GM18511 (cell line): ENCODE data around the gene UBE2H.
"Not testable (repeated sequence)": the region's sequence is repeated elsewhere in the genome, so short reads cannot be mapped to it uniquely, and the experiment has no call there.

Experiments used
- ATAC-seq: cut with Tn5 transposase; IDR thresholded peaks from one replicate; pipeline ENCODE4 v1.9.1; 2021; ENCODE audit warnings: mild to moderate bottlenecking, moderate library complexity; ENCODE audit not compliant: unreplicated experiment

Gene UBE2H

DNA sequence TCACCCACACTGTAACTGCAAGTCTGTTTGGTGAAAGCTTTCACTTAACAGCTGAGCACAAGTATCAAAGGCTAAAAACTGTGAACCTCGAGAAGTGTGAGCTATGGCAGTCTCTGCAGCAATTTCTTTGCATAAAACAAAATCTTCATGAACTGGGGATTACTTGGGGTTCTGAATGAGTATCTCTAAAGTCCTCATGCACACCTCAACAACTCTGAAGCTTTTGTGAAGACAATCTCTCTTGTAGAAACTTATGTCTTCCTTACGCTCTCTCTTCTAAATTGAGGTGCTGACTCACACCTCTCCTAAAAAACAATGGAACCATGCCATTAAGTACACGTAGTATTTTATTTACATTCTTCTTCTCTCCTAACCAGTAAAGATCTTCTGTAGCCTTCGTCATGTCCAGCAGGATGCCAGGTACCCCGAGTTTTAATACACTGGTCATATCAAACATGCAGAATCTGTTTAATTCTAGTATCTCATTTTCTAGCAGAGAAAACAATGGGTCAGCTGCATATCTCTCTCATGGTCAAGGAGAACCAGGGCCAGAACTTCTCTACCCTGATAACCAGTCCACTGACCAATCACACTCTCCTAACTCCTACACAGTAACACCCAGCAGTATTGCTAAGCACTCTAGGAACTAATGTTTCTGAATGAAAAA is 76.9 kb downstream of the UBE2H start:
- no peak for ATAC-seq

DNA sequence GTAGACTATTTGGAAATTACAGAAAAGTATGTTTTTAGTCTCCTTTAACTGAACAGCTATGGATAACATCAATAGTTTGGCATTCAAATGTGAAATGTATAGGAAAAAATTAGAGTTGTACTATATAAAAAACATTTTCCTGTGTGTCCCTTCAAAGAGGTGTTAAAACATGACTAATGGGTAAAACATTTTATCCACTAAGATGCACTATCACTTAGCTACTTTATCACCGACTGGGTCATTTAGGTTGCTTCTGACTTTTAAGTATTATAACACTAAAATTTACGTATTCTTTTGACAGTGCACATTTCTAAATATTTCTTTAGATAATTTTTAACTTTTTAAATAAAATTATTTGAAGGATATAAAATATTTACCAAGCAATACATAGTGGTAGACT is 77.6 kb downstream of the UBE2H start:
- ATAC-seq: no peak

DNA sequence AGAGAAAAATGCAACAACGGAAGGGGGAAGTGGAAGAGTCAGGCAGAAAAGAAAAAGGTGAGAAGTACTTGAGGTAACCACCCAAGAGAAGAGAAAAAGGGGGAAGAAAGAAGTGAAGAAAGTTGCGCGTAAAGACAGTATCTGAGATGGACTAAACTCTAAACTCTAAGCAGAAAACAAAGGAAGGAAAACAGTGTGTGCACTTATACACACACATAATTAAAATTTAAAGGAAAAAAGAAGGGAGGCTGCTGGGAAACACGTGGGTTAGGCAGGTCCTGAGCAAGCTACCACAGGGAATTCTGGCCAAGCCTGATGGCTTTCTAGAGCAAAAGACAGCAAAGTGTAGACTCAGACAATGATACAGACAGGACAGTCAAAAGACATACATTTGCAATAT is 78.0 kb downstream of the UBE2H start:
- no peak for ATAC-seq

GRCh38 chr7:129872054-129872453 is 80.7 kb downstream of the UBE2H start:
- ATAC-seq: no peak

DNA sequence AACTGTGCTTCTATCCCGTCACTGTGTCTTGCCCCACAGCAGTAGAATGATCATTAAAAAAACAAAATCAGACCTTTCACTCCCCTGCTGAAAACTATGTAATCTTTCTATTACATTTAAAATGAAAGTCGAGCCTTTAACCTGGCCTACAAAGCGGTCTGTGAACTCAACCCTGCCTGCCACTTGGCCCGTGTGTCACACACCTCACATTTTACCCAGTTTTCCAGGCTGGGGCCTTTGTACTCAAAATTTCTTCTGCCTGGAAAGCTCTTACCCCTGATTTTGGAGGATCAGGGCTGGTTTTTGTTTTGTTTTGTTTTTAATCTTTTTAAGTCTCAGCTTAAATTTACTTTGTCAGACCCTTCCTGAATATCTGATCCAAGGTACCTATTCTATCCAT is 82.1 kb downstream of the UBE2H start:
- no peak for ATAC-seq

DNA sequence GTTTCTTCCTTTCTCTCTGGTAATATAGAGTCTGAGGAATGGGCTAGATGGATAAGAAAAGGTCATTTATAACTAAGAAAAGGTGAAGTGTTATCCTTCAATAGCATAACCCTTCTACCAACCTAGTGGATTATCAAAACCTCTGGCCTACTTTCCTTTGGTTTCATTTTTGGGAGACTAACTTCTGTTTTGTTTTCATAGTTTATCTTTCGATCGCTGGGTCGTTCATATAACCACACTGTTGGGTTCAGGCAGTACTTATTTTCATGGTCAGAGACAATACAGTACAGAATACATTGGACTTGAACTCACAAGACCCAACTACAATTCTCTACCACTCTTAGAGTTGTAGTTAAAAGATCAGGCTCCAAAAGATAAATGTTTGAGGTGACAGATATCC is 86.5 kb downstream of the UBE2H start:
- no peak for ATAC-seq

DNA sequence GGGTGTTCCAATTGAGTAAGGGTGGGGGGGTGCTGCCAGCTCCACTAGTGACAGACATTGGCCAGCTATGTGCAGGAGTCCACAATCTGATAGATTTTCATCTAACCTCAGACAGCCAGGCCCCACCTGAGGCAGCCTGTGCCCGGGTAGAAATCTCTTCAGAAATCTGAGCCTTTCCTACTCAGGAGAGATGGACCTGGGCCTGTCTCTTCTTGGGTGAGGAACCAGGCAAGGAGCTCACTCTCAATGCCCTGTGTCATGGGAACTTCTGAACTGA is 86.9 kb downstream of the UBE2H start:
- ATAC-seq: no peak

GRCh38 chr7:129865093-129865924 is 87.5 kb downstream of the UBE2H start:
- no peak for ATAC-seq

GRCh38 chr7:129864676-129865075 is 88.1 kb downstream of the UBE2H start:
- not testable (repeated sequence) for ATAC-seq

DNA sequence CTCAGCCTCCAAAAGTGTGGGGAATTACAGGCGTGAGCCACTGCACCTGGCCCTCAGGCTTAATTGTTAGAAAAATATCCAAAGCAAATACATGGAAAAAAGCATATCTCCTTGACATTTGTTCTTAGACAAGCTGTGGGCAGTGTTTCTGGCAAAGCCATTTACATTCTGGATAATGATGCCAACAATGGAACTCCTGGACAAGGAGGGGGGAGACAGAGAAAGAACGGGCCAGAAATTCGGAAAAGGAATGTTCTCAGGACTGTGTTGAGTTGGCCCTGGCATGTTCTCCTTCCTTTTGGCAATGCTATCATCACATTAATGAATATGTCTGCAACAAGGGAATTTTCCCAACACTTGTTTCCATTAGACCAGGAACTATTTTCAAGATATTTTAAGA is 88.7 kb downstream of the UBE2H start:
- ATAC-seq: no peak

- no peak for ATAC-seq
Observed at GRCh38 chr7:129862682-129863081, 90.1 kb downstream of the UBE2H start.

GRCh38 chr7:129860784-129861183 is 92.0 kb downstream of the UBE2H start:
- ATAC-seq: not testable (repeated sequence)

- no peak for ATAC-seq
Observed at GRCh38 chr7:129859183-129859582, 93.6 kb downstream of the UBE2H start.

GRCh38 chr7:129858490-129858889 is 94.3 kb downstream of the UBE2H start:
- no peak for ATAC-seq

- no peak for ATAC-seq
Observed at GRCh38 chr7:129857313-129857712, 95.4 kb downstream of the UBE2H start.

DNA sequence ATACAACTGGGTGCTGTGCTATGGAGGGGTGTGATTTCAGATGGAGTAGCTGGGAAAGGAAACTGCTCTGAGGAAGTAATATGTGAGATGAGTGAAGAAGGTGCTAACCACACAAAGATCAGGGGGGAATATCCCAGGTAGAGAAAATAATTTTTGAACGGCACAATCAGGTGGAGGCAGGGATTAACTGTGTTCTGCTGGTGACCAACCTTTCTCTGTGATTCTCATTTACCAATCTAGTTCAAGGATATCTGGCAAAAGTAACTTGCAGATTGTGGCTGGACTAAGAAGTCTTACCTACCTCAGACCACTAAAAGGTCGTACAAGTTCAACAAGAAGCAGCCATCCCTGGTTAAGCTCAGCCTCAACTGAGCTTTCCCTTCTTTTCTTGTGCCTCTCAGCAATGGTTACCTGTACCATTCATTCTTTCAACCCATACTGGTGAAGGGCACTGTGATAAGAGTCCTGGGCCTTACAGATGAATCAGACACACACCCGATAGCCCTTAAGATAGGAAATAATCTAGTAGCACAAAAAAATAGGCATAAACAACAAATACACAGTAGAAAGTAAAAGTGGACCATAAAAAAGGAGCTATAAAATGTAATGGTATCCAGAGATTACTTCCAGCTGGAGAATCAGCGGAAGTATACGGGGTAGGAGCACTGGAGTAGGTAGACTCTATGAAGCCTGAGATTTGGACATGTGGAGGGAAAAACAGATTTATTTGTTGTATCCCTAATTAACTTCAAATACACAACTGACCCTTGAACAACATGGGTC is 96.6 kb downstream of the UBE2H start:
- no peak for ATAC-seq

DNA sequence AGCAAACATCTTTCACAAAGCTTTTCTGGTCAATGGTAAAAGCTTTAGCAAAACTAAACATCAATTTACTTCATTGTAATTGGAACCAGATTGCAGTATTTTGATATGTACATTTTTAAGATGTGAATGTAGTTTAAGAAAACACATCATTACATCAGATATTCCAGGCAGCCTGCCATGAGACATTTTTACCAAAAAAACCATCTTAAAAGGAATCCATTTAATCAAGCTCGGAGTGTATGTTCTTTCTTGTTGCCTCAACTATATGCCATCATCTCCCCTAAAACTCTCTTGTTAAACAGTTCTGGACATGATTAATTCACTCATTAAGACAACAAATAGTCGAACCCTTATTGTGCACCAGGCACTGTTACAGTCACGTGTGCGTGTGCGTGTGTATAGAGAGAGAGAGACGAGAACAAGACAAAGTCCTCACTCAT is 97.5 kb downstream of the UBE2H start:
- no peak for ATAC-seq

- no peak for ATAC-seq
Observed at GRCh38 chr7:129854401-129854800, 98.4 kb downstream of the UBE2H start.

GRCh38 chr7:129853661-129854268 is 99.0 kb downstream of the UBE2H start:
- ATAC-seq: no peak

GRCh38 chr7:129851809-129852208 is 101.0 kb downstream of the UBE2H start:
- ATAC-seq: no peak

DNA sequence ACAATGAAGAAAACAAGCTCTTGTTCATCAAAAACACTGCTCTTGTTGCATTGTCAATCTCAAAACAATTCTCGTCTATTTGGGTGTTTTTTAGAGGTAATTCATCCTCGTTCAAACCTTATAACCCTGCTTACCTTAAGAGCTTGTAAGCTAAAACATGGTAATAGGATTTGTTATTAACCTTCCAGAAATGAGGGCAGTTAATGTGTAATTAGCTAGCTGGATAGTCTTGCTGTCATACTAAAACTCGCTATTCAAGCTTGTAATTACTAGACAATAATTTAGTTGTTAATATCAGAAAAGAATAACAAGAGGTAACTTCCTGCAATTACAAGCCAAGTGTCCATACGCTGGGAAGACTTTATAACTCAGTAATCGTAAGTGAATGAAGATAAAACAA is 101.6 kb downstream of the UBE2H start:
- no peak for ATAC-seq
